ENCODE results near the gene NR1D1.

Gene NR1D1

GRCh38 chr17:40070709-40071312 is 29.6 kb downstream of the NR1D1 start:
- intact Hi-C loops (cut with micrococcal nuclease), result no loop called here
- peak overlapping the region; percentile 53 for H3K27ac Mint-ChIP-seq
- peaks cover 25% of the 10 kb centered on the region for H3K27me3 Mint-ChIP-seq
- no peaks in the 10 kb centered on the region for H3K36me3 Mint-ChIP-seq (ENCODE audit: low read depth)
- peaks cover 84% of the 10 kb centered on the region for H3K4me1 Mint-ChIP-seq (ENCODE audit: low read depth)
- no peak overlapping the region for H3K4me3 Mint-ChIP-seq
- H3K9me3 Mint-ChIP-seq, result no peaks in the 10 kb centered on the region

DNA sequence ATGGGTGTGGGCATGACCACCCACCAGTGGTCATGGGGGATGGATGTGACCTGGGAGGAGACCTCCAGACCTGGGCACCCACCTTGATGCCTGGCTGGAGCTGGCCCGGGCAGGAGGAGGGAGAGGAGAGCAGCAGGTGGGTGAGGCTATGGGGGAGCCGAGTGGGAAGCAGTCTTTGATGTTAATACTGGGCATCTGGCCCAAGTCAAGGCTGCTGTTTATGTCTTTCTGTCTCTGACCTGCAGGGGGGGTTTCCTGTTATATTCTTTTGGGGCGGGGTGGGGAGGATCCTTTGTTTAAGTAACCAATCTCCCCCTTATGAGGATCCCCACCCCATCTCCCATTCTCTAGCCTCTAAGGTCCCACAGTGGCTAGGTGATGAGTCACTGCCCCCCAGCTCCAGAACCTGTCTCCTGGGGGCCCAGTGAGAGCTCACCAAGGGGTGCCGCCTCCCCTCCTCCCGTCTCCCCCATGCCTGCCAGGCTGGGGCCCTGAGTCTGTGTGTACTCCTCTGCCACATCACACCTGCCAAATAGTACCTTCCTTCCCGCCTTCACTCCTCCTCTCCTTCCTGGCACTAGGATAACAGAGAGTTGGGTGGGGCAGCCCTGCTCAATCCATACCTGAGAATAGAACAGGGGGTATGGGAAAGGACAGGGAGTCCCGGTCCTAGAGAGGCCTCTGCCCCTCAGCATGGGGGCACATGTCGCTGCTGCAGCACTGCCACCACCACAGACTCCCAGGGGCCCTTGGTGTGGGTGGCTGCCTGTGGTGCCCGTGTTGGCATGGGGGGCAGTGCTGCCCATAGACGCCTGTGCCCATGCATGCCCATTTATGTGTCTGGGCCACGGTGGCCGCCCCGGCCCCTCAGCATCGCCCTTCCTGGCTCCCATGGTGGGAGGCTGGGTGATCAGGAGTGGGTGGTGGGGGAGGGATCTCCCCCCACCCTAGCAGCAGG is 30.4 kb downstream of the NR1D1 start:
- peaks cover 82% of the 10 kb centered on the region for H3K4me1 Mint-ChIP-seq (ENCODE audit: low read depth)
- no peaks in the 10 kb centered on the region for H3K9me3 Mint-ChIP-seq
- H3K27me3 Mint-ChIP-seq, result peaks cover 29% of the 10 kb centered on the region

GRCh38 chr17:40068917-40069750 is 31.3 kb downstream of the NR1D1 start:
- Mint-ChIP-seq H3K36me3 (ENCODE audit: low read depth) (no peaks in the 10 kb centered on the region), H3K27me3 (peaks cover 29% of the 10 kb centered on the region), H3K4me1 (ENCODE audit: low read depth) (peaks cover 84% of the 10 kb centered on the region), H3K27ac (peak overlapping the region; percentile 71), H3K9me3 (no peaks in the 10 kb centered on the region), H3K4me3 (peak overlapping the region; percentile 72)
- intact Hi-C loops (cut with micrococcal nuclease), result no loop called here

More for the DNA sequence above, 30.4 kb downstream of the NR1D1 start:
- Mint-ChIP-seq H3K27ac (peak overlapping the region; percentile 71), H3K4me3 (no peak overlapping the region), H3K36me3 (ENCODE audit: low read depth) (no peaks in the 10 kb centered on the region)
- intact Hi-C loops (cut with micrococcal nuclease), result no loop called here

DNA sequence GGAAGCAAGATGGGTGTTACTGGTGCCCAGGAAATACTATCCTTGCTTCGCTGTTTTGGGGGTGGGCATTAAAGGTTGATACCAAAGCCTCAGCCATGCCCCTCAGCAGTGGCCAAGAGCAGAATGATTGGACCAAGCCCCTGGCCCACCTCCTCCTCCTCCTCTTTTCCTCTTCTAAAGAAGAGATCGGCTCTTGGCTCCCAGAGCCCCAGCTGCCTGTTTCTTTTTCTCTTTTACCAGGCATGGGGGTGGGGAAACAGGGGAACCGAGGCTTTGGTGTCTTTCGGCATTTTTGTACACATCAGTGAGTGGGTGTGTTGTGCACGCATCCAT is 31.8 kb downstream of the NR1D1 start:
- Mint-ChIP-seq H3K9me3 (no peaks in the 10 kb centered on the region), H3K36me3 (ENCODE audit: low read depth) (no peaks in the 10 kb centered on the region), H3K4me1 (ENCODE audit: low read depth) (peaks cover 84% of the 10 kb centered on the region), H3K27me3 (peaks cover 34% of the 10 kb centered on the region), H3K4me3 (peak overlapping the region; percentile 72), H3K27ac (peak overlapping the region; percentile 71)
- intact Hi-C loops (cut with micrococcal nuclease), result no loop called here

- no peak overlapping the region for H3K27ac Mint-ChIP-seq
- intact Hi-C loops (cut with micrococcal nuclease), result no loop called here
- H3K27me3 Mint-ChIP-seq, result peaks cover 34% of the 10 kb centered on the region
- no peaks in the 10 kb centered on the region for H3K9me3 Mint-ChIP-seq
- no peak overlapping the region for H3K4me3 Mint-ChIP-seq
- H3K36me3 Mint-ChIP-seq (ENCODE audit: low read depth), result no peaks in the 10 kb centered on the region
- H3K4me1 Mint-ChIP-seq (ENCODE audit: low read depth), result peaks cover 85% of the 10 kb centered on the region
Observed at GRCh38 chr17:40068129-40068581, 32.2 kb downstream of the NR1D1 start.

- H3K4me1 Mint-ChIP-seq (ENCODE audit: low read depth), result peaks cover 81% of the 10 kb centered on the region
- no peaks in the 10 kb centered on the region for H3K9me3 Mint-ChIP-seq
- H3K36me3 Mint-ChIP-seq (ENCODE audit: low read depth), result no peaks in the 10 kb centered on the region
- intact Hi-C loops (cut with micrococcal nuclease), result no loop called here
- H3K27ac Mint-ChIP-seq, result peak overlapping the region; percentile 20
- no peak overlapping the region for H3K4me3 Mint-ChIP-seq
- H3K27me3 Mint-ChIP-seq, result peaks cover 34% of the 10 kb centered on the region
Observed at GRCh38 chr17:40067710-40068109, 32.7 kb downstream of the NR1D1 start.

DNA sequence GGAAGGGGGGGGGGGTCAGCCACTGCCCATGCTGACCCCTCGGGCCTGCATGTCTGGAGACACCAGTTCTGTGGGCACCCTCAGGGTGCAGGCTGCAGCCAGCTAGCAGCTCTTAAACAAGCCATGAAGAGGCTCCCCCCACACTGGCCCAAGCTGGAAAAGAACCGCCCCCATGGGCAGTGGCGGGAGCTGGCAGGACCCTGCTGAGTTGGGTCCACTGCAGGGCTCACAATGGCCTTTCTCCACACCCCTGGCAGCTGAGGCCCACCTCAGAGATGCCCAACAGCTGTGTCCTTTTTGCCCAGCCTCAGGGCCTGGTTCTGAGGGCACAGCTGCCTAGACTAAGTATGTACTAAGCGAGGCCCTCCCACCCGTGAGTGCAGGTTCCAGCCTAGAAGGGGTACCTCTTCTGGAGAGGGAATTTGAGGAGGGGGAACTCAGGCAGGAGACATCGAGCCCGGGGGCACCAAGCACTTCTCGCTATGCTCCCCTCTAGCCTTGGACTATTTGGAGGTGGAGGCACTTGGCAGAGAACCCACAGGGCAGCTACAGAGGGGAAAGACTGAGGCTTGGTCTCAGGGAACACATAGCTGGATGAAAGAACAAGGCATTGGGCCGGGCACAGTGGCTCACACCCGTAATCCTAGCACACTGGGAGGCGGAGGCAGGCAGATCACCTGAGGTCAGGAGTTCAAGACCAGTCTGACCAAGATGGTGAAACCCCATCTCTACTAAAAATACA is 34.4 kb downstream of the NR1D1 start:
- Mint-ChIP-seq H3K27ac (peak overlapping the region; percentile 3), H3K4me3 (no peak overlapping the region), H3K4me1 (ENCODE audit: low read depth) (peaks cover 75% of the 10 kb centered on the region), H3K27me3 (peaks cover 45% of the 10 kb centered on the region), H3K36me3 (ENCODE audit: low read depth) (no peaks in the 10 kb centered on the region), H3K9me3 (no peaks in the 10 kb centered on the region)
- intact Hi-C loops (cut with micrococcal nuclease), result no loop called here

- intact Hi-C loops (cut with micrococcal nuclease), result no loop called here
- no peak overlapping the region for H3K4me3 Mint-ChIP-seq
- peak overlapping the region; percentile 3 for H3K27ac Mint-ChIP-seq
- H3K27me3 Mint-ChIP-seq, result peaks cover 40% of the 10 kb centered on the region
- H3K4me1 Mint-ChIP-seq (ENCODE audit: low read depth), result peaks cover 68% of the 10 kb centered on the region
- H3K36me3 Mint-ChIP-seq (ENCODE audit: low read depth), result no peaks in the 10 kb centered on the region
- no peaks in the 10 kb centered on the region for H3K9me3 Mint-ChIP-seq
Observed at GRCh38 chr17:40064971-40065768, 35.2 kb downstream of the NR1D1 start.

DNA sequence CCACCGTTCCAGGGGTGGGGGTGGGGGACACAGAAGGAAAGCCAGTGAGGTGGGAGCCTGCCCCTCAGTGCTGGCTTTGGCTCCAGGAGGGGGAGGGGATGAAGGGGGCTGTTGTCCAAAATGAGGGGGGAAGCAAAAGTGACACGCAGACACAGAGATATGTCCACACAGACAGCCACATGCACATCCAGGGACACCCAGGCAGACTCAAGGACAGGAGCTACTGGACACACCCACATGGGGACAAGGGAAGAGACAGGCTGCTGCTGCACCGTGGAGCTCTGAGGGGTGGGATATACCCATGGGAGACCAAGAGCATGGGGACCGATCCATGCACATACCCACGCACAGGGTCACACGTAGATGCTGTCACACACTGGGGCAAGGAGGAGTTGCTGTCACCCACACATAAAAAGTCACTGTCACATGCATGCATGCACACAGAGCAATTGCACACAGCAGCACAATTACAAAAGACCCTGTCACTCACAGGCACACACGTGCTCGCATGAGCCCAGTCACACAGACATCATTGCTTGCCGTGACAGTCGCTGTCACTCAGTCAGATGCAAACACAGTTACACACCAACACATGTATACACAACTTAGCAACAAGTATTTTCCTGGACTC is 36.4 kb downstream of the NR1D1 start:
- peaks cover 34% of the 10 kb centered on the region for H3K27me3 Mint-ChIP-seq
- peak overlapping the region; percentile 38 for H3K27ac Mint-ChIP-seq
- peaks cover 56% of the 10 kb centered on the region for H3K4me1 Mint-ChIP-seq (ENCODE audit: low read depth)
- H3K9me3 Mint-ChIP-seq, result no peaks in the 10 kb centered on the region
- H3K36me3 Mint-ChIP-seq (ENCODE audit: low read depth), result no peaks in the 10 kb centered on the region
- H3K4me3 Mint-ChIP-seq, result peak overlapping the region; percentile 79
- intact Hi-C loops (cut with micrococcal nuclease), result no loop called here

DNA sequence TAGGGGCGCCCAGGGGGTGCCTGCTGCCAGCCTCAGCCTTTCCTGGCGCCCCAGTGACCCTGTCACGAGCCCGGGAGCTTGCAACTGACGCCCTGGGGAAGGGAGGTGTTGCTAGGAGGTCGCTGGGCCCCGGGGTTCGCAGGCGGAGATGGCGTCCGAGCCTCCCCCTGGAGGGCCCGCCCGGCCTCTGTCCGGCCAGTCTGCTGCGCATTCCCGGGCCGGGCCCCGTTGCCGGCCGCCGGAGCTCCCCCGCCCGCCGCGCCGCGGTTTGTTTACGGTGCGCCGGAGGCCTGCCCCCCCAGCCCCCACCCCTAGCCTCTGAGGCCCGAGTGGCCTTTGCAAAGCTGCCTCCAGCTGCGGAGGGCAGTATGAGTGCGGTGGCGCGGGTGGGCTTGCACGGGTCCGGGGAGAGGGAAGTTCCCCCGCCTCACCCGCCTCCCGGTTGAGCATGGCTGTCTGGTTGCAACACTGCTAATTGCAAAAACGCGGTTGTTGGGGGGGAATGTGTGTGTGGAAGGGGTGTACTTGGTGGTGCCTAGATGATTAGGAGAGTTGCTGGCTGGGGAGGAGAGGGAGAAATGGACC is 37.1 kb downstream of the NR1D1 start:
- intact Hi-C loops (cut with micrococcal nuclease), result no loop called here

GRCh38 chr17:40062329-40063186 is 37.8 kb downstream of the NR1D1 start, which contains the start of gene THRA:
Gene THRA, plus strand, starts transcription at chr17:40062965. Its CDS starts 11,524 bp downstream, at chr17:40074489.
- no peaks in the 10 kb centered on the region for H3K9me3 Mint-ChIP-seq
- H3K4me1 Mint-ChIP-seq (ENCODE audit: low read depth), result peaks cover 48% of the 10 kb centered on the region
- H3K4me3 Mint-ChIP-seq, result peak within 1 kb of the TSS; percentile 79
- H3K27ac Mint-ChIP-seq, result peak within 1 kb of the TSS; percentile 38
- H3K36me3 Mint-ChIP-seq (ENCODE audit: low read depth), result no peaks in the 10 kb centered on the region
- H3K27me3 Mint-ChIP-seq, result peaks cover 34% of the 10 kb centered on the region
- intact Hi-C loops (cut with micrococcal nuclease), result loop anchor here (1.0 kb wide), 1 partner anchor 49 kb away; no protein-coding TSS in a partner anchor

More for the DNA sequence above, 37.1 kb downstream of the NR1D1 start:
- Mint-ChIP-seq H3K4me1 (ENCODE audit: low read depth) (peaks cover 51% of the 10 kb centered on the region), H3K27ac (peak overlapping the region; percentile 38), H3K9me3 (no peaks in the 10 kb centered on the region), H3K36me3 (ENCODE audit: low read depth) (no peaks in the 10 kb centered on the region), H3K27me3 (peaks cover 34% of the 10 kb centered on the region), H3K4me3 (peak overlapping the region; percentile 79)
